SK-N-SH treated with all-trans-retinoic acid at 6 μM for 48 hours (cell line): Measurements from ENCODE around the gene GC.

ENCODE experiments used
- ARNTL ChIP-seq: fragments of 450-650 bp; formaldehyde crosslinking; IDR thresholded peaks from 2 replicates; pipeline ENCODE4 v1.5.0; 2020; ENCODE audit warnings: low read depth, mild to moderate bottlenecking, moderate library complexity, borderline replicate concordance
- BACH2 ChIP-seq: fragments of 250-450 bp; sonication (Bioruptor Pico); IDR thresholded peaks from 2 replicates; pipeline ENCODE4 v1.9.0; 2021; ENCODE audit warnings: mild to moderate bottlenecking, borderline replicate concordance
- ISL1 ChIP-seq: fragments of 250-450 bp; sonication (Bioruptor Pico); IDR thresholded peaks from 2 replicates; pipeline ENCODE4 v2.1.2; 2022; ENCODE audit warnings: mild to moderate bottlenecking, moderate library complexity
- PPARA ChIP-seq: fragments of 250-450 bp; sonication (Bioruptor Pico); IDR thresholded peaks from 2 replicates; pipeline ENCODE4 v1.5.0; 2020; ENCODE audit warnings: mild to moderate bottlenecking, borderline replicate concordance
- TCF4 ChIP-seq: fragments of 250-450 bp; sonication (Bioruptor Pico); IDR thresholded peaks from 2 replicates; pipeline ENCODE4 v1.8.0; 2021; ENCODE audit warnings: mild to moderate bottlenecking, moderate library complexity, borderline replicate concordance
- ZFP3 ChIP-seq: fragments of 250-450 bp; sonication (Bioruptor Pico); IDR thresholded peaks from 2 replicates; pipeline ENCODE4 v1.5.0; 2020; ENCODE audit warnings: mild to moderate bottlenecking, moderate library complexity
- ZFP30 ChIP-seq: fragments of 450-650 bp; formaldehyde crosslinking; IDR thresholded peaks from 2 replicates; pipeline ENCODE4 v1.5.0; 2022; ENCODE audit warnings: mild to moderate bottlenecking, moderate library complexity
- ZNF70 ChIP-seq: fragments of 450-650 bp; formaldehyde crosslinking; IDR thresholded peaks from 2 replicates; pipeline ENCODE4 v1.5.0; 2020; ENCODE audit warnings: mild to moderate bottlenecking, moderate library complexity
- ZNF8 ChIP-seq: fragments of 450-650 bp; formaldehyde crosslinking; IDR thresholded peaks from 2 replicates; pipeline ENCODE4 v1.5.0; 2020; ENCODE audit warnings: mild to moderate bottlenecking, moderate library complexity
- TF ChIP-seq, protein P1 (sequence below): fragments of 250-450 bp; sonication (Bioruptor Pico); IDR thresholded peaks from 2 replicates; pipeline ENCODE4 v1.8.0; 2020; ENCODE audit warnings: mild to moderate bottlenecking, moderate library complexity, borderline replicate concordance
- TF ChIP-seq, protein P2 (sequence below): fragments of 250-450 bp; sonication (Bioruptor Pico); IDR thresholded peaks from 2 replicates; pipeline ENCODE4 v1.5.1; 2020; ENCODE audit warnings: low read depth, mild to moderate bottlenecking, moderate library complexity

DNA sequence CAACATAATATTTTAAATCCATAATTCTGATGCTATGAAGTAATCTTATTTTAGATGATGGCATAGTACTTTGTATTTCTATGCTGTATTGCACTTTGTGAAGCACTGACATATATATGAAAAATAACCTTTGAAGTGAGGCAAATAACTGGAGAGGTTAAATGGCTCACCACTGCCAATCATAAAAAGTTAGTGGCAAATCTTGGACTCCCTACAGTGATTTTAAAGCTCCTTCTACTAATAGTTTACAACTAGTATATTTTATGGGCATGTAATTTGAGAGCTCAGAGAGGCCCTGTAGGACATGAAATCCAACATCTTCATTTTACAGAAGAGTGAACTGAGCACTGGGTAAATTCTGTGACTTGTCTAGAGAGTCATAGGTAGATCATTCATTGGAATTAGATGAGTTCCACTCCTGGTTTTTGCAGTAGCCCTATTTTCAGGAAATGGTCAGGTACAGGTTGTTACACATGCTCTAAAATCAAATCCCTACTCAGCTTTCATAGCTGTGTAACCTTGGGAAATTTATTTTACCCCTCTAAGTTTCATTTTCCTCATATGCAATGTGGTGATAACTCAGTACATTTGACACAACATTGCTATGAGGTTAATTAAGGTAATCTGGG lies 804 bp upstream of the GC start:
- TF ChIP-seq ZNF70 (CRISPR knock-in tag) (no peak), TCF4 (CRISPR knock-in tag) (no peak), ZFP30 (no peak), PPARA (CRISPR knock-in tag) (no peak), ARNTL (CRISPR knock-in tag) (no peak), ZFP3 (CRISPR knock-in tag) (no peak), BACH2 (no peak), ZNF8 (CRISPR knock-in tag) (no peak), ISL1 (CRISPR knock-in tag) (no peak)
- TF ChIP-seq, protein P1, sequence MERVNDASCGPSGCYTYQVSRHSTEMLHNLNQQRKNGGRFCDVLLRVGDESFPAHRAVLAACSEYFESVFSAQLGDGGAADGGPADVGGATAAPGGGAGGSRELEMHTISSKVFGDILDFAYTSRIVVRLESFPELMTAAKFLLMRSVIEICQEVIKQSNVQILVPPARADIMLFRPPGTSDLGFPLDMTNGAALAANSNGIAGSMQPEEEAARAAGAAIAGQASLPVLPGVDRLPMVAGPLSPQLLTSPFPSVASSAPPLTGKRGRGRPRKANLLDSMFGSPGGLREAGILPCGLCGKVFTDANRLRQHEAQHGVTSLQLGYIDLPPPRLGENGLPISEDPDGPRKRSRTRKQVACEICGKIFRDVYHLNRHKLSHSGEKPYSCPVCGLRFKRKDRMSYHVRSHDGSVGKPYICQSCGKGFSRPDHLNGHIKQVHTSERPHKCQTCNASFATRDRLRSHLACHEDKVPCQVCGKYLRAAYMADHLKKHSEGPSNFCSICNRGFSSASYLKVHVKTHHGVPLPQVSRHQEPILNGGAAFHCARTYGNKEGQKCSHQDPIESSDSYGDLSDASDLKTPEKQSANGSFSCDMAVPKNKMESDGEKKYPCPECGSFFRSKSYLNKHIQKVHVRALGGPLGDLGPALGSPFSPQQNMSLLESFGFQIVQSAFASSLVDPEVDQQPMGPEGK (CRISPR knock-in tag): no peak
- TF ChIP-seq, protein P2, sequence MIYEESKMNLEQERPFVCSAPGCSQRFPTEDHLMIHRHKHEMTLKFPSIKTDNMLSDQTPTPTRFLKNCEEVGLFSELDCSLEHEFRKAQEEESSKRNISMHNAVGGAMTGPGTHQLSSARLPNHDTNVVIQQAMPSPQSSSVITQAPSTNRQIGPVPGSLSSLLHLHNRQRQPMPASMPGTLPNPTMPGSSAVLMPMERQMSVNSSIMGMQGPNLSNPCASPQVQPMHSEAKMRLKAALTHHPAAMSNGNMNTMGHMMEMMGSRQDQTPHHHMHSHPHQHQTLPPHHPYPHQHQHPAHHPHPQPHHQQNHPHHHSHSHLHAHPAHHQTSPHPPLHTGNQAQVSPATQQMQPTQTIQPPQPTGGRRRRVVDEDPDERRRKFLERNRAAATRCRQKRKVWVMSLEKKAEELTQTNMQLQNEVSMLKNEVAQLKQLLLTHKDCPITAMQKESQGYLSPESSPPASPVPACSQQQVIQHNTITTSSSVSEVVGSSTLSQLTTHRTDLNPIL: no peak
